Fibroblast of mammary gland (primary cell): ENCODE measurements around the gene BCL11B.

Experiments
- DNase-seq: peaks from one replicate; pipeline ENCODE4 v3.0.0-alpha.2; 2010; ENCODE audit warnings: low read depth
- H3K4me3 ChIP-seq: 2 replicates; pipeline ENCODE4 v1.5.1; 2011; ENCODE audit warnings: low read depth, mild to moderate bottlenecking, low read length, moderate library complexity; ENCODE audit not compliant: control insufficient read depth
- CTCF ChIP-seq: conservative IDR thresholded peaks from 2 replicates; pipeline ENCODE4 v1.5.1; 2011; ENCODE audit warnings: low read depth, low read length, inconsistent platforms; ENCODE audit not compliant: control insufficient read depth, insufficient read depth

Gene BCL11B

GRCh38 chr14:99136047-99136400 lies 136.0 kb downstream of the BCL11B start:
- TF ChIP-seq CTCF, result no peak
- DNase-seq, result no peak

GRCh38 chr14:99134516-99135046 lies 137.4 kb downstream of the BCL11B start:
- no peak overlapping the region for H3K4me3 ChIP-seq
- no peak for DNase-seq
- TF ChIP-seq CTCF, result no peak

More at GRCh38 chr14:99136047-99136400, 136.0 kb downstream of the BCL11B start:
- no peak overlapping the region for H3K4me3 ChIP-seq

GRCh38 chr14:99133636-99134515 lies 138.1 kb downstream of the BCL11B start:
- H3K4me3 ChIP-seq, result no peak overlapping the region
- TF ChIP-seq CTCF, result no peak
- DNase-seq, result no peak

- no peak for DNase-seq
- no peak for TF ChIP-seq CTCF
- no peak overlapping the region for H3K4me3 ChIP-seq
Measured at GRCh38 chr14:99132821-99133635, 139.0 kb downstream of the BCL11B start.

GRCh38 chr14:99131632-99132271 lies 140.2 kb downstream of the BCL11B start:
- TF ChIP-seq CTCF, result no peak

GRCh38 chr14:99129998-99130397 lies 142.0 kb downstream of the BCL11B start:
- DNase-seq, result no peak
- no peak overlapping the region for H3K4me3 ChIP-seq
- no peak for TF ChIP-seq CTCF

More at GRCh38 chr14:99131632-99132271, 140.2 kb downstream of the BCL11B start:
- DNase-seq, result no peak
- H3K4me3 ChIP-seq, result no peak overlapping the region
